NCI-H446 treated with DMSO at 0.1 percent for 48 hours (cell line): ENCODE results near the gene PIP4K2C.

Experiments
- DNase-seq: peaks from one replicate; lab custom pipeline; 2025; lab: John Stamatoyannopoulos, UW

The PIP4K2C gene

DNA sequence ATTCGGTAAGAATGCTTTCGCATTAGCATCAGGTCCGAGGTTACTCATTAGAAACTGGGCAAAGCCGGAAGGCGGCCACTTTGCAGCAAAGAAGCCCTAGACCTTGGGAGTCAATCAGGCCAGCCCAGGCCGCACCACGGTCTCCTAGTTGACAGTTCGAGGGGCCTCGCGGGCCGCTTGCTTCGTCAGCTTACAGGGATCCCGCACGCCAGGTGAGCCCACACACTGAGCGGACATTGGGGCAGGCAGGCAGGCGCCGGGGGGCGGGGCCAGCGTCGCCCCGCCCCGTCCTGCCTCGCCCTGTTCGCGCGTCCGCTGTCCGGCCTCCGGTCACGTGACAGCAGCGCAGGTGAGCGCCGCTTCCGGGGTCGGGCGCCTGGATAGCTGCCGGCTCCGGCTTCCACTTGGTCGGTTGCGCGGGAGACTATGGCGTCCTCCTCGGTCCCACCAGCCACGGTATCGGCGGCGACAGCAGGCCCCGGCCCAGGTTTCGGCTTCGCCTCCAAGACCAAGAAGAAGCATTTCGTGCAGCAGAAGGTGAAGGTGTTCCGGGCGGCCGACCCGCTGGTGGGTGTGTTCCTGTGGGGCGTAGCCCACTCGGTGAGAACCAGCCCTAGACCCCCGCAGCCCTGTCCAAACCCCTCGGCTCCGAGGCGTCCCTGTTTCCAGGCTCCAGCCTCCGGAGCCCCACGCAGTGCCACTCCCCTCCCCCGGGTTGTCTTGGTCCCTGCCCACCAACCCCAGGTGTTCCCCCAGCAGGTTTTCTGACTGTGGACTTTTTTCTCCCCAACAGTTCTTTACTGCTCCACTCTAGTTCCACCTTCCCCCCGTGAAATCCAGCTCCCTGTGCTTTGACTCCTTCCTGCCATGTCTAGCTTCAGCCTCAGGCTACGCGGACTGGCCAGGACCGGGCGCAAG, at the start of gene PIP4K2C:
PIP4K2C (plus strand) TSS at position 329 of the 918 bp plus-strand sequence; CDS start at position 427, 98 bp downstream.
- peak; percentile 2 for DNase-seq

GRCh38 chr12:57541717-57542116, 49.3 kb upstream of the PIP4K2C start:
- DNase-seq: no peak

DNA sequence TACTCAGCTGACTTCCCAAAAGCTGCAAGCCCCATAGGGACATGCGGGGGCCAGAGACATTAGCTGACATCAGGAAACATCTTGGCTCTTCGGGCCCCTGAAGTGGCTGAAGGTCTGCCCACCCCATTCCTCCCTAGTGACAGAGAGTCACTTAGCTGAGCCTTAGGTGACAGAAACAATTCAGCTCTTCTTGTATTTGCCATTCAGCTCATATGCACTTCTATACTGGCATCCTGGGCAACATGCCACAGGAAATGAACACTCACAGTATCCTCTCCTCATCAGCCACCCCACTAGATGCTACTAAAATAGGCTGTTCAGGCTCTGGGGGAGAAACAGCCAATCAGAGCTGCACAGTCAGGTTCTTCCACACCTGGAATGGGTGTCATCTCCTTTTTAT, 47.4 kb upstream of the PIP4K2C start:
- no peak for DNase-seq

GRCh38 chr12:57545809-57546437, 45.1 kb upstream of the PIP4K2C start:
- no peak for DNase-seq

DNA sequence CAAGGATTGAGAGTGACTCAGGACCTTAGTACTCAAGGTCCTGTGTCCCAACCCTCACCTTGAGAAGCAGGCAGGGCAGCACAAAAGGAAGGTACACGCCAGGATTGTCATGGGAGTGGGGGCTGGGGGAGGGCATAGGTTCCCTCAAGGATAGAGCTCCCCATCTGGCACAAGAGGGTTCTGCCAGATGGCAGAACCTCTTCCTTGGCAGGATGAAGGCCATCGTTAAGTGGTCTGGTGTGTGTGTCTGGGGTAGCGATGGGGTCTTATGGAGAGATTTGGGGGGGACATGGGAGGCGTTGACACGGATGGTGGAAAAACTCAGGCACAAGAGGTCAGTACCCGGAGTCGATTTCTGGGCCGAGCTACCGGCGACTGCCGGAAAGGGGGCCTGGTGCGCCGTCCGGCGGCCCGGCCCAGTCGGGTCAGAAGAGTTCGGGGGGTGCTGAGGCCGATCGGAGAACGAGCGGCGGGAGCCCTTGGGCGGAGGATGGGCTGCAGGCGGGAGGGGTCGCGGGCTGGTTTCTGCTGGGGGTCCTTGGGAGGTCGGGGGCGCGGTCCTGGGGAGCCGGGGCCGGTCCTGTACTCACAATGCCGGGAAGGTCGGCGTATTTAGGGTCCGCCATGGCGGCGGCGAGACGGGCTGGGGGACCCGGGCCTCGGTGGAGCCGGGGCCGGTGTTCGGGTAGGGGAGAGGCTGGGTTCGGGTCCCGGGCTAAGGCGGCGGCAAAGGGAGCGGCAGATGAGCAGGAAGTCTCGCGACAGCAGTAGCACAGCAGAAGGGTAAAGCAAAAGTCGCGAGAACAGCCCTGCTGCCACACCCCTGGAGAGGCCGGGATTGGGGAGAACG, 44.3 kb upstream of the PIP4K2C start, which contains the start of gene DCTN2:
DCTN2 (minus strand) TSS at position 755 of the 850 bp plus-strand sequence; CDS start at position 626, 129 bp downstream.
- peak; percentile 92 for DNase-seq

GRCh38 chr12:57547288-57548012, 43.5 kb upstream of the PIP4K2C start:
- no peak for DNase-seq

GRCh38 chr12:57548013-57548315, 43.0 kb upstream of the PIP4K2C start:
- DNase-seq: no peak

DNA sequence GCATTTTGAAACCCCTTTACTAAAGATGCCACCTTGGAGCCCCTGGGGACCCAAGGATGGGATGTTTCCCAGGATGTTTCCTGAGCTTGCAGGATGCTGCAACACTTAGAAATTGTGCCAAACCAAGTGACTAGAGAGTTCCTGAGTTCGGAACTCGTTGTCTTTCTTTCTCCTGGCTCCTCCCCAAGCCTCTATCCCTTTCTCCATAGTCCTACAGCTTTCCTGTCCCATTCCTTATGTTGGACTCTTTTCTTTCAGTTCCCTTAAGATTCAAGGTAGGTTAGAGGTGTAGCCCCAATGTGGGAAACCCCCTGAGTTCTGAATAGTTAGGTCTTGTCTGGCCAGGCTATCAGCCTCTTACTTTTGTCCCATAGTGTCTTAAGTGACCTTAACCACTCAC, 42.5 kb upstream of the PIP4K2C start:
- DNase-seq: no peak

DNA sequence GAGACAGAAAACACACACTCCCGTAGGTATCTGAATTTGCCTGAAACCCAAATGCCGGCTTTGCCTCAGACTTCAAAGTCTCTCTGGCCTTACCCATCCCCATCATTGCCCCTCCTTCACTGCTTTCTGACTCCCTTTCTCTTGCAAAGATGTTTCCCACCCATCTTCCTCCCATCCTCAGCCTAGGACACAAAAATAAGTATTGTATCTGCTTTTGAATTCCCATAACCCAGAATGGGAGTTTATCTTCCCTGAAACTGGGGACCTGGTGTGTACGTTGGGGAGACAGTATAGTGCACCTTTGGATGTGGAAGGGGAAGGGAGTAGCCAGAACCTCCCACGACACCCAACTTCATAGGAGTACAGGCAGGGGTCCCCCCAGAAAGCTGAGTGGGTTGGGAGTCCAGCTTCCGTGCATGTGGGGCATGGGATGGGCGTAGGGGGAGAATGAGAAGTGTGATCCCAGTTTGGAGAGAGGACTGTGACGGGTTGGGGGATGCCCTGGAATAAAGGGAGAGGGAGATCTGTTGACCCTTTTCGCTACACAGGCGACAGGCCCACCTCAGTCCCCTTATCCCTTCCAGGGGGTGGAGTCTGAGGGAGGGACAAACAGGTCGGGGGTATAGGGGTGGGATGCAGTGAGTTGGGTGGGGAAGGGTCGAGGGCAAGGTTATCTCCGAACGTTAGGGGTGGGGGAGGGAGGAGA, 41.6 kb upstream of the PIP4K2C start:
- DNase-seq: no peak

GRCh38 chr12:57549909-57550640, 40.9 kb upstream of the PIP4K2C start, which contains the start of gene KIF5A:
Gene KIF5A (plus strand): TSS chr12:57550044. CDS start chr12:57550272, 228 bp downstream.
- DNase-seq: no peak

GRCh38 chr12:57550641-57551549, 40.1 kb upstream of the PIP4K2C start:
- no peak for DNase-seq

- DNase-seq: no peak
Measured at GRCh38 chr12:57551637-57552305, 39.2 kb upstream of the PIP4K2C start.

DNA sequence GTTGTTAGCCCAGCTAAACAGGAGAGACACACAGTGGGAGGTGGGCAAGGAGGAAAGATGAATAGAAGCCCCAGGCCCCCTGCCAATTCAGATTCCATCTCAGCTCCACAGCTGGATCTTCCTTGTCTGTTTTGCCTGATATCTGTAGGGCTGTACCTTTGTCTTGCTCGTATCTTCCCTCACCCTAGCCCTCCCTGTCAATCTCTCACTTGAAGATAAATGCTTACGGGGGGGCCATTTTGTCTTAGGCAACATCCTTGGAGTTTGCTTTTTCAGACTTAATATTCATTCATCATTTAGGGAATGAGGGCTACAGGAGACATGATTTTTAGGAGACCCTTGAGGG, 38.7 kb upstream of the PIP4K2C start:
- no peak for DNase-seq

DNA sequence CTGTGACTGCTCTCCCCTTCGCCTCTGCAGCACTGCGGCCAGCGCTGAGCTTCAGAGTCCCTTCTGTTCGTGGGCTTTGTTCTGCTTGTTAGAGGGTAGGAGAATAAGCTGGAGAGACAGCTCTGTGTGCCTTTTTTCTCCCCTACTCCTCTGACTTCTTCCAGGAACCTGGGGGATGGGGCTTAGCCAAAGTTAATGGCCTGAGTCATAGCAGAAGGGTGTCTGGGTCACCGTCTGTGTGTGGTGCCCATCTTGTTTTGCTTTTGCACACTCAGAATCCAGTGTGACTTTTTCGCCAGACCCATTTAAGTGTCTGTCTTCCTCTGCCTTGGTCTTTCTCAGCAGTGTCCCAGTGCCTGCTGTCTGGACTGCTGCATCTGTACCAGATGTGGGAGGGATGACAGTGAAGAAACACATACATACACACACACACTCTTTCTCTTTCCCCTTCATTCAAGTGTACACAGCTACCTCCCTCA, 38.1 kb upstream of the PIP4K2C start:
- no peak for DNase-seq

- no peak for DNase-seq
Measured at GRCh38 chr12:57553343-57554202, 37.4 kb upstream of the PIP4K2C start.

GRCh38 chr12:57554453-57554852, 36.5 kb upstream of the PIP4K2C start:
- DNase-seq: no peak

- DNase-seq: no peak
Measured at GRCh38 chr12:57554897-57555296, 36.1 kb upstream of the PIP4K2C start.

DNA sequence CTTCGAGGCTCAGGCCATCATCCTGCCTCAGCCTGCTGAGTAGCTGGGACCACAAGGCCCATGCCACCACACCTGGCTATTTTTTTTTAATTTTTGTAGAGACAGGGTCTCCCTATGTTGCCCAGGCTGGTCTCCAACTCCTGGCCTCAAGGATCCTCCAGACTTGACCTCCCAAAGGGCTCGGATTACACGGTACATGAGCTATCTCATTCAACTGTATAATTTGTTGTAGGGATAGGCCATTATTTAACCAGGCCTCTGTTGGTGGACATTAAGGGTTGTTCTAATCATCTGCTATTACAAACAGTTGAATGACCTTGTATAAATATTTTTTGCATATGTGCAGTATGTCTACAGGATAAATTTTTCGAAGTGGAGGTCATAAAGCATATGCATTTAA, 32.1 kb upstream of the PIP4K2C start:
- no peak for DNase-seq
